ENCODE measurements around the gene PRSS53. TPM values are rescaled to one million over a fixed set of nuclear protein-coding genes. Genes with fewer than 3 reads are reported as not detected.

The PRSS53 gene
- total and polyA plus RNA-seq, 2 experiments from 2014 or later: 0.36 to 2.7 TPM

DNA sequence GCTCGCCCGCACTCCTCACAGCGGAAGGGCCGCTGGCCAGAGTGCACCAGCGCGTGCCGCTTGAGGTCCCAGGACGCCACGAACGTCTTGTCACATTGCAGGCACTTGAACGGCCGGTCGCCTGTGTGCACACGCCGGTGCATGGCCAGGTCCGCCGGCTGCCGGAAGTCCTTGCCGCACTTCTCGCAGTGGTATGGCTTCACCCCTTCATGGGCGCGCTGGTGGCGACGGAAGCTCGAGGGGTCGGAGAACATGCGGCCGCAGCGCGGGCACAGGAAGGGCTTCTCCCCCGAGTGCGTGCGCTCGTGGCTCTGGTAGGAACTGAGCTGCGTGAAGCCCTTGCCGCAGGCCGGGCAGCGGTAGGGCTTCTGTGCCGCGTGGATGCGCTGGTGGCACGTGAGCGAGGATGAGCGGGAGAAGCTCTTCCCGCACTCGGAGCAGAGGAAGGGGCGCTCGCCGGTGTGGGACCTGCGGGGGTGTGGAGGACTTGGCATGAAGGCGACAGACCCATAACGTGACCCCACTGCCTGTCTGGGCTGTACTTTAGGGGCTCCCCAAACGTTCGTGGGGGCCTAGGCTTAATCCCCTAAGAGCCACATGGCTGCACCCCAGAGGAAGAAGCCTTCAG is 26.8 kb downstream of the PRSS53 start (continued):
- TF ChIP-seq, protein P1, sequence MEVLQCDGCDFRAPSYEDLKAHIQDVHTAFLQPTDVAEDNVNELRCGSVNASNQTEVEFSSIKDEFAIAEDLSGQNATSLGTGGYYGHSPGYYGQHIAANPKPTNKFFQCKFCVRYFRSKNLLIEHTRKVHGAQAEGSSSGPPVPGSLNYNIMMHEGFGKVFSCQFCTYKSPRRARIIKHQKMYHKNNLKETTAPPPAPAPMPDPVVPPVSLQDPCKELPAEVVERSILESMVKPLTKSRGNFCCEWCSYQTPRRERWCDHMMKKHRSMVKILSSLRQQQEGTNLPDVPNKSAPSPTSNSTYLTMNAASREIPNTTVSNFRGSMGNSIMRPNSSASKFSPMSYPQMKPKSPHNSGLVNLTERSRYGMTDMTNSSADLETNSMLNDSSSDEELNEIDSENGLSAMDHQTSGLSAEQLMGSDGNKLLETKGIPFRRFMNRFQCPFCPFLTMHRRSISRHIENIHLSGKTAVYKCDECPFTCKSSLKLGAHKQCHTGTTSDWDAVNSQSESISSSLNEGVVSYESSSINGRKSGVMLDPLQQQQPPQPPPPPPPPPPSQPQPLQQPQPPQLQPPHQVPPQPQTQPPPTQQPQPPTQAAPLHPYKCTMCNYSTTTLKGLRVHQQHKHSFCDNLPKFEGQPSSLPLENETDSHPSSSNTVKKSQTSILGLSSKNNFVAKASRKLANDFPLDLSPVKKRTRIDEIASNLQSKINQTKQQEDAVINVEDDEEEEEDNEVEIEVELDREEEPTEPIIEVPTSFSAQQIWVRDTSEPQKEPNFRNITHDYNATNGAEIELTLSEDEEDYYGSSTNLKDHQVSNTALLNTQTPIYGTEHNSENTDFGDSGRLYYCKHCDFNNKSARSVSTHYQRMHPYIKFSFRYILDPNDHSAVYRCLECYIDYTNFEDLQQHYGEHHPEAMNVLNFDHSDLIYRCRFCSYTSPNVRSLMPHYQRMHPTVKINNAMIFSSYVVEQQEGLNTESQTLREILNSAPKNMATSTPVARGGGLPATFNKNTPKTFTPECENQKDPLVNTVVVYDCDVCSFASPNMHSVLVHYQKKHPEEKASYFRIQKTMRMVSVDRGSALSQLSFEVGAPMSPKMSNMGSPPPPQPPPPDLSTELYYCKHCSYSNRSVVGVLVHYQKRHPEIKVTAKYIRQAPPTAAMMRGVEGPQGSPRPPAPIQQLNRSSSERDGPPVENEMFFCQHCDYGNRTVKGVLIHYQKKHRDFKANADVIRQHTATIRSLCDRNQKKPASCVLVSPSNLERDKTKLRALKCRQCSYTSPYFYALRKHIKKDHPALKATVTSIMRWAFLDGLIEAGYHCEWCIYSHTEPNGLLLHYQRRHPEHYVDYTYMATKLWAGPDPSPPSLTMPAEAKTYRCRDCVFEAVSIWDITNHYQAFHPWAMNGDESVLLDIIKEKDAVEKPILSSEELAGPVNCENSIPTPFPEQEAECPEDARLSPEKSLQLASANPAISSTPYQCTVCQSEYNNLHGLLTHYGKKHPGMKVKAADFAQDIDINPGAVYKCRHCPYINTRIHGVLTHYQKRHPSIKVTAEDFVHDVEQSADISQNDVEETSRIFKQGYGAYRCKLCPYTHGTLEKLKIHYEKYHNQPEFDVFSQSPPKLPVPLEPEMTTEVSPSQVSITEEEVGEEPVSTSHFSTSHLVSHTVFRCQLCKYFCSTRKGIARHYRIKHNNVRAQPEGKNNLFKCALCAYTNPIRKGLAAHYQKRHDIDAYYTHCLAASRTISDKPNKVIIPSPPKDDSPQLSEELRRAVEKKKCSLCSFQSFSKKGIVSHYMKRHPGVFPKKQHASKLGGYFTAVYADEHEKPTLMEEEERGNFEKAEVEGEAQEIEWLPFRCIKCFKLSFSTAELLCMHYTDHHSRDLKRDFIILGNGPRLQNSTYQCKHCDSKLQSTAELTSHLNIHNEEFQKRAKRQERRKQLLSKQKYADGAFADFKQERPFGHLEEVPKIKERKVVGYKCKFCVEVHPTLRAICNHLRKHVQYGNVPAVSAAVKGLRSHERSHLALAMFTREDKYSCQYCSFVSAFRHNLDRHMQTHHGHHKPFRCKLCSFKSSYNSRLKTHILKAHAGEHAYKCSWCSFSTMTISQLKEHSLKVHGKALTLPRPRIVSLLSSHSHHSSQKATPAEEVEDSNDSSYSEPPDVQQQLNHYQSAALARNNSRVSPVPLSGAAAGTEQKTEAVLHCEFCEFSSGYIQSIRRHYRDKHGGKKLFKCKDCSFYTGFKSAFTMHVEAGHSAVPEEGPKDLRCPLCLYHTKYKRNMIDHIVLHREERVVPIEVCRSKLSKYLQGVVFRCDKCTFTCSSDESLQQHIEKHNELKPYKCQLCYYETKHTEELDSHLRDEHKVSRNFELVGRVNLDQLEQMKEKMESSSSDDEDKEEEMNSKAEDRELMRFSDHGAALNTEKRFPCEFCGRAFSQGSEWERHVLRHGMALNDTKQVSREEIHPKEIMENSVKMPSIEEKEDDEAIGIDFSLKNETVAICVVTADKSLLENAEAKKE (CRISPR knock-in tag; IDR thresholded peaks at IDR 0.05): no peak
- TF ChIP-seq, protein P2, sequence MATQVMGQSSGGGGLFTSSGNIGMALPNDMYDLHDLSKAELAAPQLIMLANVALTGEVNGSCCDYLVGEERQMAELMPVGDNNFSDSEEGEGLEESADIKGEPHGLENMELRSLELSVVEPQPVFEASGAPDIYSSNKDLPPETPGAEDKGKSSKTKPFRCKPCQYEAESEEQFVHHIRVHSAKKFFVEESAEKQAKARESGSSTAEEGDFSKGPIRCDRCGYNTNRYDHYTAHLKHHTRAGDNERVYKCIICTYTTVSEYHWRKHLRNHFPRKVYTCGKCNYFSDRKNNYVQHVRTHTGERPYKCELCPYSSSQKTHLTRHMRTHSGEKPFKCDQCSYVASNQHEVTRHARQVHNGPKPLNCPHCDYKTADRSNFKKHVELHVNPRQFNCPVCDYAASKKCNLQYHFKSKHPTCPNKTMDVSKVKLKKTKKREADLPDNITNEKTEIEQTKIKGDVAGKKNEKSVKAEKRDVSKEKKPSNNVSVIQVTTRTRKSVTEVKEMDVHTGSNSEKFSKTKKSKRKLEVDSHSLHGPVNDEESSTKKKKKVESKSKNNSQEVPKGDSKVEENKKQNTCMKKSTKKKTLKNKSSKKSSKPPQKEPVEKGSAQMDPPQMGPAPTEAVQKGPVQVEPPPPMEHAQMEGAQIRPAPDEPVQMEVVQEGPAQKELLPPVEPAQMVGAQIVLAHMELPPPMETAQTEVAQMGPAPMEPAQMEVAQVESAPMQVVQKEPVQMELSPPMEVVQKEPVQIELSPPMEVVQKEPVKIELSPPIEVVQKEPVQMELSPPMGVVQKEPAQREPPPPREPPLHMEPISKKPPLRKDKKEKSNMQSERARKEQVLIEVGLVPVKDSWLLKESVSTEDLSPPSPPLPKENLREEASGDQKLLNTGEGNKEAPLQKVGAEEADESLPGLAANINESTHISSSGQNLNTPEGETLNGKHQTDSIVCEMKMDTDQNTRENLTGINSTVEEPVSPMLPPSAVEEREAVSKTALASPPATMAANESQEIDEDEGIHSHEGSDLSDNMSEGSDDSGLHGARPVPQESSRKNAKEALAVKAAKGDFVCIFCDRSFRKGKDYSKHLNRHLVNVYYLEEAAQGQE (IDR thresholded peaks at IDR 0.05; ENCODE audit: unreplicated experiment): no peak
- no peak for TF ChIP-seq POLR2AphosphoS5 (IDR thresholded peaks at IDR 0.05; ENCODE audit: low read depth)
- no peak for TF ChIP-seq JUNB (IDR thresholded peaks at IDR 0.05; ENCODE audit: unreplicated experiment)
- no peak for TF ChIP-seq ZNF331 (CRISPR knock-in tag; IDR thresholded peaks at IDR 0.05; ENCODE audit: low read depth)
- TF ChIP-seq ZNF114 (CRISPR knock-in tag; IDR thresholded peaks at IDR 0.05): no peak
- no peak for TF ChIP-seq CREB1 (CRISPR knock-in tag; IDR thresholded peaks at IDR 0.05; ENCODE audit: low read depth)
- no peak for TF ChIP-seq NANOG (IDR thresholded peaks at IDR 0.05; ENCODE audit: borderline replicate concordance)
- TF ChIP-seq STAT1 (IDR thresholded peaks at IDR 0.05; ENCODE audit: unreplicated experiment): no peak
